Measurements from ENCODE around the gene DGKG.

Gene DGKG

DNA sequence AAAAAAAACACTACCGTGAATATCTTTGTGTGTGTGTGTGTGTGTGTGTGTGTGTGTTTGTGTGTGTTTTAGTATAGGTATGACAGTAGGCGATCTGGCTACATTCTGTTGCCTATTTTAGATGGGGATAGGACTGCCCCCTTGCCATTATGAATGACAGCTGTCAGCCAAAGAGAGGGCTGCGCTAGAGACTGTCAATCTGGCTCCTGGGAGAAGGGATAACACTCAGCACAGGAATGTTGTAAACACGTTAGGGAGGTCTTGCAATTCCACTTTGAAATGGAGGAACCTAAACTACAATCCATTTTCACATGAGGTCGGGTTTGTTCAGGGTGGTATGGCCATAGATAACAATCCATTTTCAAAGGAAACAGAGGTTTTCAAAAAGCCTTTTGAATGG lies 239.0 kb downstream of the DGKG start:
- no peak for FAIRE-seq
- no peak for DNase-seq (ENCODE audit: insufficient read length)
- TF ChIP-seq TAF1 (IDR thresholded peaks at IDR 0.05; ENCODE audit: borderline replicate concordance, low read depth, low read length), result no peak

DNA sequence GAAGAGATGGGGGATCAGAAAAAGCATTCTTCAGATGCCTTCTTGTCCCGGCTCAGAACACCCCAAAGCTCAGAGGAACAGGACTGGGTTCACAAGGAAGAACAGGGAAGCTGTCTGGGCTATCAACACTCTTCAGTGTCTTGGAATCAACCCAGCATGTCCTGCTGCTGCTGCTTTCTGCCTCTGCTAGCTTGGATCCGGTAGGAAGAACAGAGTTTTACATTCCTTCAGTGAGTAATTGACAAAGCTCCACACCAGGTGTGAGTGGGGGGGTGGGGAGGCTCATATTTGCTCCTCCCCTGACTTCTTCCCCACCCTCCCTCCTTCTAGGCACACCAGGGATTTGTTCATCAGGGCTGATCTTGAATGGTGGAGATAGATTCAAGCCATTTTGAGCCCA lies 240.1 kb downstream of the DGKG start:
- no peak for FAIRE-seq
- no peak for DNase-seq (ENCODE audit: insufficient read length)
- no peak for TF ChIP-seq POLR2A (IDR thresholded peaks at IDR 0.05; ENCODE audit: low read depth, low read length)
- TF ChIP-seq POLR2AphosphoS5 (IDR thresholded peaks at IDR 0.05; ENCODE audit: low read depth, low read length), result no peak
- no peak for TF ChIP-seq TAF1 (IDR thresholded peaks at IDR 0.05; ENCODE audit: borderline replicate concordance, low read depth, low read length)

DNA sequence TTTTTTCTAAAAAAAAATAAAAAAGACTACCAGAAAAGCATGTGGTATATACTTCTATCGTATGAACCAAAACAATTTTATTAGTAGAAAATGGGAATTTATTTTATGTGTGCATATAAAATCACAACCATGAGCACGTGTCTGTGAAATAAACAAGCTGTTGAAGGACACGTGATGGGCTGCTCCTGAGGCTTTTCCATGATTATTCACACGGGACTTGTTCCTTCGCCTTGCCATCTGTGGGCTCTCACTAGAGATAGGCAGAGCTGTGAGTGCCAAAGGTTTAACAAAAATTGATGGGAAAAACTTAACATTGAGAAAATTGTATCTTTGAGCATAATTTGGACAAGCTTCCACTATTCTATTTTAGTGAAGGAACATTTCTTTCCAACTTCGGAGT lies 240.8 kb downstream of the DGKG start:
- no peak for DNase-seq (ENCODE audit: insufficient read length)
- TF ChIP-seq POLR2AphosphoS5 (IDR thresholded peaks at IDR 0.05; ENCODE audit: low read depth, low read length) (no peak), TAF1 (IDR thresholded peaks at IDR 0.05; ENCODE audit: borderline replicate concordance, low read depth, low read length) (no peak), POLR2A (IDR thresholded peaks at IDR 0.05; ENCODE audit: low read depth, low read length) (no peak)
- FAIRE-seq, result no peak

DNA sequence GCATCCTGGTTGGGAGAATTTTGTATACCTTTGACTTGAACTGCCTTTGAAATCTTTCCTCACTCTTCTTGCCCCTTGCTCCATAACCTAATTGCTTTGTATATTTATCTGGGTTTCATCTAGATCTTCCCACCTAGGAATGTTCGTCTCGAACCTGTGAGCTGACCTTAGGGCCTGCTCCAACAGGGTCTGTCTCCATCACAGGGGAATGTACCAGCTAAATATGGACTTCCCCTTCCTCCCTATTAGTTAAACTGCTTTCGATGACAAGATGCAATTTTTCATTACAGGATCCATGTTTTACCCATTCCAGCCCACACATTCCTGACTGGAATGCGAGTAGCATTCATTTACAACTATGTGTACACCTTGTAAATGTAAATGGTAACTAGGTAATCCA lies 242.5 kb downstream of the DGKG start:
- DNase-seq (ENCODE audit: insufficient read length) (no peak), FAIRE-seq (no peak)
- TF ChIP-seq POLR2A (IDR thresholded peaks at IDR 0.05; ENCODE audit: low read depth, low read length) (no peak), POLR2AphosphoS5 (IDR thresholded peaks at IDR 0.05; ENCODE audit: low read depth, low read length) (no peak), TAF1 (IDR thresholded peaks at IDR 0.05; ENCODE audit: borderline replicate concordance, low read depth, low read length) (no peak)

DNA sequence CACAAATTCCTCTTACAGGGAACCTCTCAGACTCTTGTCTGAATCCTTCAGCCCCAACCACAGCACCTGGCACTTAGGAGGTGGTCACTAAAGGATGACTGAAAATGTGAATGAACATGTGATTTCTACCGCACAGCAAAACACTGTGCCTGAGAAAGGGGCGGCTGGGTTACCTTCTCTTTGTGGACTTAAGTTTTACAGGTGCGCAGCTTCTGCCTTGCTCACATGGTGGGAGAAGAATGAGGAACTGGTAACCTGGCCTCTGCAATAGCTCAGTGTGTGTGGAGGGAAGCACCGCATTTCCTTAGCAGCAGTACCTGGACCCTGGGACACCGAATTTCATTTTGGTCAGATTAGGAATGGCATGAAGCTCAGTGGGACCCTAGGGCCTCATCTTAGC lies 243.3 kb downstream of the DGKG start:
- TF ChIP-seq POLR2A (IDR thresholded peaks at IDR 0.05; ENCODE audit: low read depth, low read length), result no peak
- no peak for TF ChIP-seq TAF1 (IDR thresholded peaks at IDR 0.05; ENCODE audit: borderline replicate concordance, low read depth, low read length)
- TF ChIP-seq POLR2AphosphoS5 (IDR thresholded peaks at IDR 0.05; ENCODE audit: low read depth, low read length), result no peak
- FAIRE-seq (no peak), DNase-seq (ENCODE audit: insufficient read length) (no peak)

DNA sequence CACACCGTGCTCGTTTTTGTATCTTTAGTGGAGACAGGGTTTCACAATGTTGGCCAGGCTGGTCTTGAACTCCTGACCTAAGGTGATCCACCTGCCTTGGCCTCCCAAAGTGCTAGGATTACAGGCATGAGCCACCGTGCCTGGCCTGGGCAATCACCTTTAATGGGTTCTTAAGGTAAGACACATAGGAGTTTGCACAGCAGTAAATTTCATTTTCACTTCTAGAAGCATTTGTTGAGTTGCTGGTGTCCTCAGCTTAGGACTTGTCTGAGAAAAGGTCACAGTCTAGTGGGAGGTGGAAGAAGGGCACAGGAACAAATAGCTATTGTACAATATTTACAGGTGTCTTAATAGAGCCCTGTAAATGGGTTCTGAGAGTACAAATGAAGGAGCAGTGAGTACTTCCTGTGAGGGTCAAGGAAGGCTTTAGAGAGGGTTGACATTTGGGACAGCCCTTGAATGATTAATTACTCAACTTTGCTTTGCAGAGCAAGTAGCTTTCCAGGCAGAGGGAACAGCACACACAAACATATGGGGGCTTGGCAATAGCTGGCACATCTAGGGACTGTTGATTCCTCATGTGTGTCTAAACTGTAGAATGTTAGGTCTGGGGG lies 244.4 kb downstream of the DGKG start:
- DNase-seq (ENCODE audit: insufficient read length) (no peak), FAIRE-seq (no peak)
- TF ChIP-seq TAF1 (IDR thresholded peaks at IDR 0.05; ENCODE audit: borderline replicate concordance, low read depth, low read length) (no peak), POLR2AphosphoS5 (IDR thresholded peaks at IDR 0.05; ENCODE audit: low read depth, low read length) (no peak), POLR2A (IDR thresholded peaks at IDR 0.05; ENCODE audit: low read depth, low read length) (no peak)

DNA sequence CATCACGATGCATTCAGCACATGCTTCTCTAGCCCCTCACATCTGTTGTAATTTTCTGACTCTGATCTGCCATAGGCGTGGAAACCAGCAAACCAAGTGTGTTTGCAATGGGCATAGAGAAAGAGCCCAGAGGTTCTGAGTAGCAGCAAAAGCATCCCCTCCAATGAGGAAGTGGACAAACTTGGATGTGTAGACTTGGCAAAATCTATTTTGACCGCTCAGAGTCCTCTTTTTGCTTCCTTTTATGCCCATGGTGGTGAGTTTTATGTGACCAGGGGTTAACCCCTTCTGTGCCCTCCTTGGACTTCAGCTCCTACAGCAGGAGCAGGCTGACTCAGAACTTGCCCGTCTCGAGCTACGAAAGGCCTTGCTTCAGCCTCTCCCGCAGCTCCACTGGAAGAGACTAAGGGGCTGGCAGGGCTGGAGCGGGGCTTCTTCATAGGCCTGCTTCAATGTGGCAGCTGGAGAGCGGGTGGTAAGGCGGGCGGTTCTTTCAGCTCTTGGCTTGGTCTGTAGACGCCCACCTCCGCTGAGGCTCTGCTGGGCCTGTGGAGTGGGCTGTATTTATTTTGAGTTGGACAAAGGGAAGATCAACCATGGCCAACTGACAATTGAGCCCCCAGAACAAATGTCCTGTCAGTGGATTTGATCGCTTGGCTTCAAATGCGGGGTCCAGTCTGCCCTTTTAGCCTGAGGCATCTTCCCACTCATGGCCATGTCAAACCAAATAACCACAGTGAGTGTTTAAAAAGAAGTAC lies 246.6 kb downstream of the DGKG start:
- no peak for TF ChIP-seq POLR2AphosphoS5 (IDR thresholded peaks at IDR 0.05; ENCODE audit: low read depth, low read length)
- no peak for TF ChIP-seq TAF1 (IDR thresholded peaks at IDR 0.05; ENCODE audit: borderline replicate concordance, low read depth, low read length)
- TF ChIP-seq POLR2A (IDR thresholded peaks at IDR 0.05; ENCODE audit: low read depth, low read length), result no peak
- DNase-seq (ENCODE audit: insufficient read length), result no peak
- FAIRE-seq, result no peak

DNA sequence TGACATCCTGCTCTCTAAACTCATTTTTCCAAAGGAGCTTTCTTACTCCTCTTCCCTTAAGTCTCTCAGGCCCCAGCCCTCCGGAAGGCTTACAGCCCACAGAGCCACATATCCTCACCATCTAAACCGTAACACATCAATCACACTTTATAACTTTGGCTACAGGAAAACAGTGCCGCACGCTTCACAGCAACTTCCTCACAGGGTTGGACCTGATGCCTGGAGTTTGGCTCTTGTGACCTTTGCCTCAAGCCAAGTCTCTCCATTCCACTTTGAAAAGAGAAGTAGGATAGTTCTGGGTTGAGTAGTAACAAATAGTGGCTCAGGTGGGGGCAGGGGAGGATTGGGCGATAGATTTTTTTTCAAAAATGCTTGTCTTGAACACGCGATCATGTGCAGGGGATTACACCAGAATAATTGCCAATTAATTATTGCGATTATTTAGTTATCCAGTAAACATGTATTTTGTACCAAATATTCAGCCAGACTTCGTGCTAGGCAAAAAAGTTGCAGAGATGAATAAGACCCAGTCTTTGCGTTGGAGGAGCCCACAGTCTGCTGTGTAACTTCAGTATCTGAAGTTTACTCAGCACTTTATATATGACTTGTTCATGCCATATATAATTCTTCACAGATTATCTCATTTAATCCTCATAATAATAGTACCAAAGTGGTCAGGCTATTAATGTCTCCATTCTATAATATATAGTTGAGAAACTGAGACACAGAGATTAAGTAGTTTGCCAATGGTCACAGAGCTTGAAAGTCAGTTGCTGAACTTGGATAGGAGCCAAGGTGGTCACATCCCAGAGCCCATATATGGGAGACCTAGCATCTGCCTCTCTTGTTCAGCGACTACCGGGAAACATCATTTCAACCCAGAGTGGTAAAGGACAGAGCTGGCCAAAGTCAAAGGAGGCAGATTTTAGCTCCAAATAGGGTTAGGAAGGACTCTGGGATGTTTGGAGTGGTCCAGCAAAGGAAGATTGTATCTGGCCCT lies 250.8 kb downstream of the DGKG start:
- peak; percentile 74 for FAIRE-seq
- no peak for TF ChIP-seq POLR2A (IDR thresholded peaks at IDR 0.05; ENCODE audit: low read depth, low read length)
- TF ChIP-seq POLR2AphosphoS5 (IDR thresholded peaks at IDR 0.05; ENCODE audit: low read depth, low read length), result no peak
- no peak for TF ChIP-seq TAF1 (IDR thresholded peaks at IDR 0.05; ENCODE audit: borderline replicate concordance, low read depth, low read length)
- no peak for DNase-seq (ENCODE audit: insufficient read length)

DNA sequence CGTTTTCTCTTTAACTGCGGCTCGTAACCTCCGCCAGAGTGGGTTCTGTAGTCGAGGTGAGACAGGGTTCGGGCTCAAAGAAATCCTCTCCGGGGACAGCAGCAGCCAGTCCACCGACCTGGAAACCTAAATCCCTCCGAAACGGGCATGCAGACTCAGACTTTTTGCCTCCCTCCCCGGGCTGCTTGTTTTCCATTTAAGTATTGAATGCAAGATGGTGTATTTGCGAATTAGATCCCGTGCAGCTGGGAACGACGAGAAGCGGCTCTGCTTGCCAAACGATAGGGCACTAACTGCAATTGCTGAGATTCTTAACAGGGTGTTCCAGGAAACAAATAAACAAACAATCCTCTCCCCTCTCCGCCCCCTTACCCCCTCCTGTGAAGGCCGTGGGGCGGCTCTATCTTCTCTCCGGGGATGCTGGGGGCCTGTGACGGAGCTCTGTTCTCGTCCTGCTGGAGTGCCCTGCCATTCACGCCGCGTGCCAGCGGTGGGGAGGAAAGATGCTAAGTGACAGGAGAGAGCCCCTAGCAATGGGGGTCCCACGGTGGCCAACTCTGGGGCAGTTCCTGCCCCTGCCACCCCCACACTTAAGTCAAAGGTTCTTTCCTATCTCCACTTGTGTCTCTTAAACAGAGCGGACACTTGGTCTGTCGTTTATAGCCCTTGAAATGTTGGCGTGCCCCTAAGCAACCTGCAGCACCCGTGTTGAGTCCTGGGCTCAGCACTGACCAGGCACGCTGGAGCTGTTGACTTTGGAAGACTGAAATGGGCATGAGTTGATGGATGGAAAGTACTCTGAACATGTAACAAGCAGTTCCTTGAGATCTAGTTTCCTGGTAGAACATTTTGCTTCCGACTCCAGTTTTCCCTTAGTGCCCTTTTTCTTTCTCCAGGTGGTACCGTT lies 251.9 kb downstream of the DGKG start:
- DNase-seq (ENCODE audit: insufficient read length), result no peak

DNA sequence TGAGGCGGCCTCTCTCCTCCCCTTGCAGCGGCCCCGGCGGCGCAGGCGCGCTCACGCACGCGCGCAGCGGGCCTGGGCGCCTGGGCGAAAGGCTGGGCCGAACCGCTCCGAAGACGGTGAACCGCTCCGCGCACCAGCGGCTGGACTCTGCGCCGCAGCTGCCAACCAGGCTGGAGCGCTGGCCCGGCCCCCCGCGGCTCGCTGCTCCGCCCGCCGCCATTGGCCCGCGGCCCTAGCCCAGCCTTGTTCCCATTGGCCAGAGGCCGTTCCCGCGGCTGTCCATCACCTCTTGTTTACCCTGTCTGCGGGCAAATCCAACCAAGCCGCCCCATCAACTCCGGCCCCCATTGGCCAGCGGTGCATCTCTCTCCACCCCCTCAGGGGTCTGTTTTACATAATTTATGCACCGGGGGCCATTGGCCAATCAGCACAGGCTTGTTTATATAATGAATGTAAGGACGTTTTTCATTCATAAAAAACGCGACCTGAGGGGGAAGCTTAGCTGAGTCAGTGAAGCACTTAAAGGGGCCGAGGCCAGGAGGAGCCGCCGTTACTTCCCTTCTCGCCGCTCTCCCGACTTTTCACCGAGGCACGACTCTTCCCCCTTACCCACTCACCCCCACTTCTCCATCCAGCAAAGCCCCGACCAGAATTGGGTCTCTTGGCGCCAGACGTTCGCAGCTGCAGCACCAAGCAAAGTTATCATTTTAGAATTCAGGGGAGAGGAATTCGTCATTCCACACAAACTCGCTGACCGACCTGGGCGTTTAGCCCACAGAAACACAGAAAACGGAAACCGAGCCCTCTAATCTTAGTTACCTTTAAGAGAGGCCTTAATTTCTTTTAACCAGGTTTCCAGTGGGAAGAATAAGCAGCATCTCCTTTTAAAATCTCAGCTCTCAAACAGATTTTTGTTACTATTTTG lies 252.8 kb downstream of the DGKG start, which contains the start of gene ETV5:
Gene ETV5, minus strand, starts transcription at position 149 of the 925 bp plus-strand sequence. CDS start 3,221 bp downstream, outside the sequence.
- DNase-seq (ENCODE audit: insufficient read length), result peak; percentile 93
- FAIRE-seq, result peak; percentile 91
- TF ChIP-seq POLR2A (IDR thresholded peaks at IDR 0.05; ENCODE audit: low read depth, low read length) (peak; percentile 61; the same call in 1 of the 2 replicates), TAF1 (IDR thresholded peaks at IDR 0.05; ENCODE audit: borderline replicate concordance, low read depth, low read length) (peak; percentile 80; the same call in 1 of the 2 replicates), POLR2AphosphoS5 (IDR thresholded peaks at IDR 0.05; ENCODE audit: low read depth, low read length) (peak; percentile 56; the same call in 1 of the 2 replicates)

More for the DNA sequence above, 251.9 kb downstream of the DGKG start:
- TF ChIP-seq TAF1 (IDR thresholded peaks at IDR 0.05; ENCODE audit: borderline replicate concordance, low read depth, low read length) (no peak), POLR2AphosphoS5 (IDR thresholded peaks at IDR 0.05; ENCODE audit: low read depth, low read length) (no peak), POLR2A (IDR thresholded peaks at IDR 0.05; ENCODE audit: low read depth, low read length) (no peak)
- peak; percentile 44 for FAIRE-seq

Measured in GM12892 (cell line).